NCI-H2171 treated with DMSO at 0.1 percent for 48 hours (cell line): Measurements from ENCODE around the gene ADAMTS10.
"Not testable (repeated sequence)": the region's sequence is repeated elsewhere in the genome, so short reads cannot be mapped to it uniquely, and the experiment has no call there.

ENCODE experiments used
- DNase-seq: peaks from one replicate; lab custom pipeline; 2025; lab: John Stamatoyannopoulos, UW

The ADAMTS10 gene

GRCh38 chr19:8561075-8561764, 49.3 kb downstream of the ADAMTS10 start:
- DNase-seq, result no peak

- no peak for DNase-seq
These were observed 52.2 kb downstream of the ADAMTS10 start for GRCh38 chr19:8558325-8558724.

GRCh38 chr19:8557642-8558238, 52.8 kb downstream of the ADAMTS10 start:
- DNase-seq, result no peak

- DNase-seq, result not testable (repeated sequence)
These were observed 56.8 kb downstream of the ADAMTS10 start for GRCh38 chr19:8553729-8554128.

- peak; percentile 31 for DNase-seq
These were observed 57.7 kb downstream of the ADAMTS10 start for GRCh38 chr19:8552810-8553209.

GRCh38 chr19:8550070-8550469, 60.4 kb downstream of the ADAMTS10 start:
- DNase-seq, result no peak

GRCh38 chr19:8545743-8546142, 64.8 kb downstream of the ADAMTS10 start:
- no peak for DNase-seq

- no peak for DNase-seq
These were observed 66.3 kb downstream of the ADAMTS10 start for GRCh38 chr19:8544168-8544567.

- no peak for DNase-seq
These were observed 70.8 kb downstream of the ADAMTS10 start for GRCh38 chr19:8539621-8540149.

- no peak for DNase-seq
These were observed 73.4 kb downstream of the ADAMTS10 start for GRCh38 chr19:8537099-8537498.

- no peak for DNase-seq
These were observed 74.2 kb downstream of the ADAMTS10 start for GRCh38 chr19:8536282-8536681.

GRCh38 chr19:8532225-8532624, 78.3 kb downstream of the ADAMTS10 start:
- no peak for DNase-seq

GRCh38 chr19:8531470-8531869, 79.0 kb downstream of the ADAMTS10 start:
- no peak for DNase-seq
